ENCODE measurements around the gene PAX4. TPM values are rescaled to one million over a fixed set of nuclear protein-coding genes. Genes with fewer than 3 reads are reported as not detected.

Gene PAX4
- total and polyA plus RNA-seq, 9 of the 15 experiments (the other 6 are each of a cell fraction or from before 2014, with no cell fraction given) = not detected

- TF ChIP-seq ZNF518B (CRISPR knock-in tag; IDR thresholded peaks at IDR 0.05) (no peak), GATAD2B (IDR thresholded peaks at IDR 0.05; ENCODE audit: borderline replicate concordance) (no peak), ZKSCAN3 (CRISPR knock-in tag; IDR thresholded peaks at IDR 0.05) (no peak)
- TF ChIP-seq, protein P1, sequence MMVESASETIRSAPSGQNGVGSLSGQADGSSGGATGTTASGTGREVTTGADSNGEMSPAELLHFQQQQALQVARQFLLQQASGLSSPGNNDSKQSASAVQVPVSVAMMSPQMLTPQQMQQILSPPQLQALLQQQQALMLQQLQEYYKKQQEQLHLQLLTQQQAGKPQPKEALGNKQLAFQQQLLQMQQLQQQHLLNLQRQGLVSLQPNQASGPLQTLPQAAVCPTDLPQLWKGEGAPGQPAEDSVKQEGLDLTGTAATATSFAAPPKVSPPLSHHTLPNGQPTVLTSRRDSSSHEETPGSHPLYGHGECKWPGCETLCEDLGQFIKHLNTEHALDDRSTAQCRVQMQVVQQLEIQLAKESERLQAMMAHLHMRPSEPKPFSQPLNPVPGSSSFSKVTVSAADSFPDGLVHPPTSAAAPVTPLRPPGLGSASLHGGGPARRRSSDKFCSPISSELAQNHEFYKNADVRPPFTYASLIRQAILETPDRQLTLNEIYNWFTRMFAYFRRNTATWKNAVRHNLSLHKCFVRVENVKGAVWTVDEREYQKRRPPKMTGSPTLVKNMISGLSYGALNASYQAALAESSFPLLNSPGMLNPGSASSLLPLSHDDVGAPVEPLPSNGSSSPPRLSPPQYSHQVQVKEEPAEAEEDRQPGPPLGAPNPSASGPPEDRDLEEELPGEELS (CRISPR knock-in tag; IDR thresholded peaks at IDR 0.05; ENCODE audit: borderline replicate concordance) = no peak
- TF ChIP-seq, protein P2, sequence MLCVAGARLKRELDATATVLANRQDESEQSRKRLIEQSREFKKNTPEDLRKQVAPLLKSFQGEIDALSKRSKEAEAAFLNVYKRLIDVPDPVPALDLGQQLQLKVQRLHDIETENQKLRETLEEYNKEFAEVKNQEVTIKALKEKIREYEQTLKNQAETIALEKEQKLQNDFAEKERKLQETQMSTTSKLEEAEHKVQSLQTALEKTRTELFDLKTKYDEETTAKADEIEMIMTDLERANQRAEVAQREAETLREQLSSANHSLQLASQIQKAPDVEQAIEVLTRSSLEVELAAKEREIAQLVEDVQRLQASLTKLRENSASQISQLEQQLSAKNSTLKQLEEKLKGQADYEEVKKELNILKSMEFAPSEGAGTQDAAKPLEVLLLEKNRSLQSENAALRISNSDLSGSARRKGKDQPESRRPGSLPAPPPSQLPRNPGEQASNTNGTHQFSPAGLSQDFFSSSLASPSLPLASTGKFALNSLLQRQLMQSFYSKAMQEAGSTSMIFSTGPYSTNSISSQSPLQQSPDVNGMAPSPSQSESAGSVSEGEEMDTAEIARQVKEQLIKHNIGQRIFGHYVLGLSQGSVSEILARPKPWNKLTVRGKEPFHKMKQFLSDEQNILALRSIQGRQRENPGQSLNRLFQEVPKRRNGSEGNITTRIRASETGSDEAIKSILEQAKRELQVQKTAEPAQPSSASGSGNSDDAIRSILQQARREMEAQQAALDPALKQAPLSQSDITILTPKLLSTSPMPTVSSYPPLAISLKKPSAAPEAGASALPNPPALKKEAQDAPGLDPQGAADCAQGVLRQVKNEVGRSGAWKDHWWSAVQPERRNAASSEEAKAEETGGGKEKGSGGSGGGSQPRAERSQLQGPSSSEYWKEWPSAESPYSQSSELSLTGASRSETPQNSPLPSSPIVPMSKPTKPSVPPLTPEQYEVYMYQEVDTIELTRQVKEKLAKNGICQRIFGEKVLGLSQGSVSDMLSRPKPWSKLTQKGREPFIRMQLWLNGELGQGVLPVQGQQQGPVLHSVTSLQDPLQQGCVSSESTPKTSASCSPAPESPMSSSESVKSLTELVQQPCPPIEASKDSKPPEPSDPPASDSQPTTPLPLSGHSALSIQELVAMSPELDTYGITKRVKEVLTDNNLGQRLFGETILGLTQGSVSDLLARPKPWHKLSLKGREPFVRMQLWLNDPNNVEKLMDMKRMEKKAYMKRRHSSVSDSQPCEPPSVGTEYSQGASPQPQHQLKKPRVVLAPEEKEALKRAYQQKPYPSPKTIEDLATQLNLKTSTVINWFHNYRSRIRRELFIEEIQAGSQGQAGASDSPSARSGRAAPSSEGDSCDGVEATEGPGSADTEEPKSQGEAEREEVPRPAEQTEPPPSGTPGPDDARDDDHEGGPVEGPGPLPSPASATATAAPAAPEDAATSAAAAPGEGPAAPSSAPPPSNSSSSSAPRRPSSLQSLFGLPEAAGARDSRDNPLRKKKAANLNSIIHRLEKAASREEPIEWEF (CRISPR knock-in tag; IDR thresholded peaks at IDR 0.05) = no peak
Observed at GRCh38 chr7:127589896-127590295, 28.0 kb downstream of the PAX4 start (continued).

All from K562 (cell line).